ENCODE results near the gene EIF4ENIF1. TPM values are rescaled to one million over a fixed set of nuclear protein-coding genes. Genes with fewer than 3 reads are reported as not detected.

EIF4ENIF1 gene
- total RNA-seq, 1 experiment from 2014 or later: 32.0 TPM

DNA sequence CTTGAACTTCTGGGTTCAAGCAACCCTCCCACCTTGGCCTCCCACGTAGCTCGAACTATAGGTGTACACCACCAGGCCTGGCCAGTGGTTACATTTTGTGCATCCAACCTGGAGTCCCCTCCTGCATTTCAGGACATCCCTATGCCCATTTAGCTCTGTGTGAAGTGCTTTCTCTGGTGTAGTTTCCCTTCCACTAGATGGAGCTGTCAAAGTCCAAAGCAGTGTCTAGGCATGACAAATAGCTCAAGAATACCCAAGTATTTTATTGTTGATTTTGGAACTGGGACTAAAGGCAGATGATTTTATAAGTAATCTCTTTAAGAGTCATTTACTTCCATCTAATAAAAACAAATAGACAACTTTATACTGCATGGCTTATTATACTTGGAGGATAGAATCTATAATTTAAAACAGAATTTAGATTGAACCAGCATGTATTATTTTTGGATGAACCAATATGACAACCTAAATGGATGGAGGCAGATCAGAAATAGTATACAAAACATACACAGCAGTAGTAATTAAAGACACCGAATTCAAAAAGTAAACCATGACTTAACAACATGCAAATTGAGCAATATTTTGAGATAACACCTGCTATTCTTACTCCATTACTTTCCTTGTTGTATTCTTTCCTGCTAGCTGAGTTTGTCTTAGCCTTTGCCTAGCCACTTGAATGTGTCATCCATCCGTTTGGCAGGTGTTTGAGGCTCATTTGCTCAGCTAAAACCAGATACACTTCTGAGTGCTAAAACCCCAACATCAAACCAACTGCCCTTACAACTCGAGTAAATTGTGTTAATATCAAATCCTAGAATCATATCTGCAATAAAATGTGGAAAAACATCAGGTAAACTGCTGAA is 37.7 kb downstream of the EIF4ENIF1 start:
- Mint-ChIP-seq H3K36me3 (ENCODE audit: insufficient read depth, unreplicated experiment) (peaks cover 42% of the 10 kb centered on the region), H3K27ac (ENCODE audit: unreplicated experiment) (peak overlapping the region; percentile 30), H3K9me3 (ENCODE audit: low read depth, unreplicated experiment) (no peaks in the 10 kb centered on the region), H3K27me3 (ENCODE audit: unreplicated experiment) (no peaks in the 10 kb centered on the region), H3K4me1 (ENCODE audit: low read depth, unreplicated experiment) (no peaks in the 10 kb centered on the region), H3K4me3 (ENCODE audit: low read depth, unreplicated experiment) (no peak overlapping the region)
- TF ChIP-seq, protein P1, sequence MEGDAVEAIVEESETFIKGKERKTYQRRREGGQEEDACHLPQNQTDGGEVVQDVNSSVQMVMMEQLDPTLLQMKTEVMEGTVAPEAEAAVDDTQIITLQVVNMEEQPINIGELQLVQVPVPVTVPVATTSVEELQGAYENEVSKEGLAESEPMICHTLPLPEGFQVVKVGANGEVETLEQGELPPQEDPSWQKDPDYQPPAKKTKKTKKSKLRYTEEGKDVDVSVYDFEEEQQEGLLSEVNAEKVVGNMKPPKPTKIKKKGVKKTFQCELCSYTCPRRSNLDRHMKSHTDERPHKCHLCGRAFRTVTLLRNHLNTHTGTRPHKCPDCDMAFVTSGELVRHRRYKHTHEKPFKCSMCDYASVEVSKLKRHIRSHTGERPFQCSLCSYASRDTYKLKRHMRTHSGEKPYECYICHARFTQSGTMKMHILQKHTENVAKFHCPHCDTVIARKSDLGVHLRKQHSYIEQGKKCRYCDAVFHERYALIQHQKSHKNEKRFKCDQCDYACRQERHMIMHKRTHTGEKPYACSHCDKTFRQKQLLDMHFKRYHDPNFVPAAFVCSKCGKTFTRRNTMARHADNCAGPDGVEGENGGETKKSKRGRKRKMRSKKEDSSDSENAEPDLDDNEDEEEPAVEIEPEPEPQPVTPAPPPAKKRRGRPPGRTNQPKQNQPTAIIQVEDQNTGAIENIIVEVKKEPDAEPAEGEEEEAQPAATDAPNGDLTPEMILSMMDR (IDR thresholded peaks at IDR 0.05; ENCODE audit: unreplicated experiment): no peak
- intact Hi-C loops (cut with micrococcal nuclease; ENCODE audit: unreplicated experiment): no loop called here
- CTCF ChIA-PET: interaction anchor here (0.7 to 1.6 kb wide), 7 partner anchors 9 to 519 kb away, joined by 3 to 7 read pairs (median 4); partner anchors contain the start of gene PIK3IP1
- peak; percentile 12 for DNase-seq
- no TSS peak for BruUV-seq (replicated peaks)

DNA sequence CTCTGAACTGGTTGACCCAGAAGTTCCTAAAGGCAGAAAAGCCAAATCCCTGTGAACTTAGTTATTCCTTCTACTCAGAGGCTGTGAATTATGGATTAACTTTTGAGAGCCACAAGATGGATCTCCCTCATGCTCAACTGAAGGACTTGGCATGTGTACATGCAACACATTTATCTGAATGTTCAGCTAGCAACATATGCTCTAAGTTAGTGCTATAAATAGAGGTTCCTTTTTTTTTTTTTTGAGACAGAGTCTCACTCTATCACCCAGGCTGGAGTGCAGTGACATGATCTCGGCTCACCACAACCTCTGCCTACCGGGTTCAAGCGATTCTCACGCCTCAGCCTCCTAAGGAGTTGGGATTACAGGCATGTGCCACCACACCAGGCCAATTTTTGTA is 40.1 kb downstream of the EIF4ENIF1 start:
- Mint-ChIP-seq H3K4me1 (ENCODE audit: low read depth, unreplicated experiment) (no peaks in the 10 kb centered on the region), H3K27ac (ENCODE audit: unreplicated experiment) (no peak overlapping the region), H3K9me3 (ENCODE audit: low read depth, unreplicated experiment) (no peaks in the 10 kb centered on the region), H3K36me3 (ENCODE audit: insufficient read depth, unreplicated experiment) (peaks cover 41% of the 10 kb centered on the region), H3K27me3 (ENCODE audit: unreplicated experiment) (no peaks in the 10 kb centered on the region), H3K4me3 (ENCODE audit: low read depth, unreplicated experiment) (no peak overlapping the region)
- CTCF ChIA-PET: no interaction called here
- intact Hi-C loops (cut with micrococcal nuclease; ENCODE audit: unreplicated experiment): no loop called here
- no peak for DNase-seq
- BruUV-seq (replicated peaks): no TSS peak
- TF ChIP-seq, protein P1 (IDR thresholded peaks at IDR 0.05; ENCODE audit: unreplicated experiment): no peak

- Mint-ChIP-seq H3K27me3 (ENCODE audit: unreplicated experiment) (no peaks in the 10 kb centered on the region), H3K36me3 (ENCODE audit: insufficient read depth, unreplicated experiment) (peaks cover 48% of the 10 kb centered on the region), H3K4me3 (ENCODE audit: low read depth, unreplicated experiment) (no peak overlapping the region), H3K9me3 (ENCODE audit: low read depth, unreplicated experiment) (no peaks in the 10 kb centered on the region), H3K27ac (ENCODE audit: unreplicated experiment) (no peak overlapping the region), H3K4me1 (ENCODE audit: low read depth, unreplicated experiment) (no peaks in the 10 kb centered on the region)
- TF ChIP-seq, protein P1 (IDR thresholded peaks at IDR 0.05; ENCODE audit: unreplicated experiment): no peak
- intact Hi-C loops (cut with micrococcal nuclease; ENCODE audit: unreplicated experiment): no loop called here
- no peak for DNase-seq
- no TSS peak for BruUV-seq (replicated peaks)
- CTCF ChIA-PET: no interaction called here
Observed at GRCh38 chr22:31448382-31448781, 41.3 kb downstream of the EIF4ENIF1 start.

GRCh38 chr22:31447337-31447736 is 42.3 kb downstream of the EIF4ENIF1 start:
- Mint-ChIP-seq H3K9me3 (ENCODE audit: low read depth, unreplicated experiment) (no peaks in the 10 kb centered on the region), H3K36me3 (ENCODE audit: insufficient read depth, unreplicated experiment) (peaks cover 50% of the 10 kb centered on the region), H3K27me3 (ENCODE audit: unreplicated experiment) (no peaks in the 10 kb centered on the region), H3K4me3 (ENCODE audit: low read depth, unreplicated experiment) (no peak overlapping the region), H3K4me1 (ENCODE audit: low read depth, unreplicated experiment) (no peaks in the 10 kb centered on the region), H3K27ac (ENCODE audit: unreplicated experiment) (no peak overlapping the region)
- DNase-seq: no peak
- intact Hi-C loops (cut with micrococcal nuclease; ENCODE audit: unreplicated experiment): no loop called here
- TF ChIP-seq, protein P1 (IDR thresholded peaks at IDR 0.05; ENCODE audit: unreplicated experiment): no peak
- no TSS peak for BruUV-seq (replicated peaks)
- CTCF ChIA-PET: interaction anchor here (1.0 kb wide), 1 partner anchor 10 kb away, joined by 3 read pairs; no protein-coding TSS in a partner anchor
